Stimulated activated CD4-positive, alpha-beta T cell treated with anti-CD3 and anti-CD28 coated beads, TNF-alpha, amount 100 ng/mL, for 1 hour (primary cell): ENCODE data around the gene TMEFF1.
A peak's percentile ranks its signal among the peaks of the same experiment; 100 is the strongest.

Experiments used
- DNase-seq, 3 donors: peaks; one replicate each; pipeline ENCODE4 v3.0.0-alpha.2; 2020; ENCODE audit warnings: low read depth in 3 of 3, low spot score in 1 of 3

The TMEFF1 gene

GRCh38 chr9:100445903-100446549 is 26.9 kb upstream of the TMEFF1 start:
- DNase-seq, result no peak

- DNase-seq, result no peak
These were observed 25.9 kb upstream of the TMEFF1 start for GRCh38 chr9:100447041-100447440.

GRCh38 chr9:100448266-100448665 is 24.7 kb upstream of the TMEFF1 start:
- DNase-seq, result no peak

- no peak for DNase-seq
These were observed 23.5 kb upstream of the TMEFF1 start for GRCh38 chr9:100449420-100449819.

- DNase-seq, result no peak
These were observed 20.1 kb upstream of the TMEFF1 start for GRCh38 chr9:100452894-100453293.

GRCh38 chr9:100455470-100455869 is 17.5 kb upstream of the TMEFF1 start:
- DNase-seq, result no peak

GRCh38 chr9:100457517-100457916 is 15.4 kb upstream of the TMEFF1 start:
- no peak for DNase-seq

GRCh38 chr9:100459963-100460362 is 13.0 kb upstream of the TMEFF1 start:
- no peak for DNase-seq

GRCh38 chr9:100465274-100465673 is 7.7 kb upstream of the TMEFF1 start:
- no peak for DNase-seq

GRCh38 chr9:100465761-100466160 is 7.2 kb upstream of the TMEFF1 start:
- no peak for DNase-seq

- DNase-seq, result no peak
These were observed 6.6 kb upstream of the TMEFF1 start for GRCh38 chr9:100466171-100466828.

GRCh38 chr9:100466829-100467221 is 6.1 kb upstream of the TMEFF1 start:
- no peak for DNase-seq

GRCh38 chr9:100468041-100468440 is 4.9 kb upstream of the TMEFF1 start:
- no peak for DNase-seq

GRCh38 chr9:100472268-100472667 is 681 bp upstream of the TMEFF1 start:
- DNase-seq, result no peak

- peak in 1 of 3 donors; percentile 8 for DNase-seq
These were observed 530 bp downstream of the TMEFF1 start for GRCh38 chr9:100473276-100474081.

- DNase-seq, result no peak
These were observed 1.4 kb downstream of the TMEFF1 start for GRCh38 chr9:100474082-100474923.

GRCh38 chr9:100474924-100475276 is 2.0 kb downstream of the TMEFF1 start:
- no peak for DNase-seq

- DNase-seq, result no peak
These were observed 4.3 kb downstream of the TMEFF1 start for GRCh38 chr9:100477241-100477640.

- DNase-seq, result no peak
These were observed 5.2 kb downstream of the TMEFF1 start for GRCh38 chr9:100478192-100478591.

- DNase-seq, result no peak
These were observed 6.9 kb downstream of the TMEFF1 start for GRCh38 chr9:100479820-100480219.

GRCh38 chr9:100485196-100485595 is 12.2 kb downstream of the TMEFF1 start:
- DNase-seq, result no peak
